ENCODE data around the gene ZFC3H1.

Gene ZFC3H1

DNA sequence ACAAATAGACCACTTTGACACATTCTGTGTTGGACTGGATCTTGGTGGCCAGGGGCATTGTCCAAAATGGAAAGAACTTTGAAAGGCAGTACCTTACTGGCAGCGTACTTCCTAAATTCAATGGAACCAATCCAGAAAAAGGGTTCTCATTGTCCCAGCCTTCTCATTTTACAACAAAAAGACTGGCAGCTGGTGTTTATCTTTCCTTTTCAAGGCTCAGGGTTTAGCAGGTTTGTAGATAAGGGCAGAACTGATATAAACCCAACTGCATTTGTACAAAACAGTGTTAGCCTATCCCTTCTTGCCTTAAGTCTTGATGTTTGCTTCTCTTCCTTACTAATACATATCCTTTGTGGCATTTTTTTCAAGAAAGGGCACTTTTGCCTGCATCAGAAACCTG, 8.2 kb upstream of the ZFC3H1 start:
- DNase-seq (ENCODE audit: low read depth, low spot score) = no peak

- no peak for DNase-seq (ENCODE audit: low read depth, low spot score)
Observed at GRCh38 chr12:71671311-71671710, 7.7 kb upstream of the ZFC3H1 start.

DNA sequence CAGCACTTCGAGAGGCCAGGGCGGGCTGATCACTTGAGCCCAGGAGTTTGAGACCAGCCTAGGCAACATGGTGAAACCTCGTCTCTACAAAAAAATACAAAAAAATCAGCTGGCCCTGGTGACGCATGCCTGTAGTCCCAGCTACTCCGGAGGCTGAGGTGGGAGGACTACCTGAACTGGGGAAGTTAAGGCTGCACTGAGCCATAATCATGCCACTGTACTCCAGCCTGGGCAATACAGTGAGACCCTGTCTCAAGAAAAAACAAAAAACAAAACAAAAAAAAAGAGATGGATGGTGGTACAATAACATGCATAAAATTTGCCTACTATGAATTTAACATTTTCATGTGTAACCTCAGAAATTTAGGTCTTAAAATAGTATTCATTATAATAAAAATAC, 2.6 kb upstream of the ZFC3H1 start:
- no peak for DNase-seq (ENCODE audit: low read depth, low spot score)

GRCh38 chr12:71665090-71665463, 1.4 kb upstream of the ZFC3H1 start:
- no peak for DNase-seq (ENCODE audit: low read depth, low spot score)

- no peak for DNase-seq (ENCODE audit: low read depth, low spot score)
Observed at GRCh38 chr12:71664411-71665089, 902 bp upstream of the ZFC3H1 start.

DNA sequence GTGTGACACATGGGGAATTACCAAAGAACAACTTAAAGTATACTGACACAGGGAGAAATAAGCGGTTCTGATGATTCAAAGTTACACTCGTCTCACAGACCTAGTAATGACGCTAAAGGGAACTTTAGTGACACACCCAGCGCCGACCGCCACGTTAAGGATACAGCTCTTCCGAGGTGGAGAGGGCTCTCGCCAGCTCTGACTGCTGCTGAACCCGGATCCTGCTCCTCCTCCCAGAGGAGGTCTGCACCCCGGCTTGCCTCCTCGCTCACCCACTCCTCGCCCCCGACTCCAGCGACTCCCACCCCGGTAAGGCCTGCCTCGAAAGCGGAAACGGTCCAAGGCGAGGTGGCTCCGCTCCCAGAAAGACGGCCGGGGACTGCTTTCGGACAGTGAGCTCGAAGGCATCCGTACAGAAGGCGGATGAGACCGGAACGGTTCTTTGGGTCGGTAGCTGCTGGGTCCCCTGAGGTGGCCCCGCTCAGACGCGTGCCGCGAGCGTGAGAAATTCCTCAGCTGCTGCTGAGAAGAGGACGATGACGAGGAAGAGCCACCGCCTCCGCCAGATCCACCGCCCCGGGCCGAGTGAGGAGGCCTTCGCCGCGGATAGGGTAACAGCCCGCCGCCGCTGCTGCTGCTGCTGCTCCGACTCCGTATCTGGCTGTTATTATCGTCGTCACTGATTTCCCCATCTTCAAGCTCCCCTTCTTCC, 643 bp downstream of the ZFC3H1 start:
- peak; percentile 74 for DNase-seq (ENCODE audit: low read depth, low spot score)

GRCh38 chr12:71661977-71662530, 1.6 kb downstream of the ZFC3H1 start:
- peak; percentile 29 for DNase-seq (ENCODE audit: low read depth, low spot score)

DNA sequence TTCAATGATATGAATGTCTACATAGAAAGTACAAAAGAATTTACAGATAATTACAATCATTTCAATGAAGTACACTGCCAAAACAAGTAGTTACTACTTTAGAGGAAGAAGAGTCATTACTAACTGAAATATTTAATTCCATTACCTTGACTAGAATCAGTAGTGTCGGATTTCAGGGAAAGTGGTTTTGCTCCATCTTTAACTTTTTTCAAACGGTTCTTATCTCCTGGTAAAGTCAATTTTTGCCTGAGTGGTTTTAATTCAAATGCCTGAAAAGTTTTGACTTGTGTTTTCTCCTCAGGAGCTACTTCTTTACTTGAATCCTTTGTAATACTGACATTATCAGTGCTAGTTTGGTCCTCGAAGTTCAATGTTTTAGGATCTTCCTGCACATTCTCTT, 6.9 kb downstream of the ZFC3H1 start:
- DNase-seq (ENCODE audit: low read depth, low spot score) = no peak

DNA sequence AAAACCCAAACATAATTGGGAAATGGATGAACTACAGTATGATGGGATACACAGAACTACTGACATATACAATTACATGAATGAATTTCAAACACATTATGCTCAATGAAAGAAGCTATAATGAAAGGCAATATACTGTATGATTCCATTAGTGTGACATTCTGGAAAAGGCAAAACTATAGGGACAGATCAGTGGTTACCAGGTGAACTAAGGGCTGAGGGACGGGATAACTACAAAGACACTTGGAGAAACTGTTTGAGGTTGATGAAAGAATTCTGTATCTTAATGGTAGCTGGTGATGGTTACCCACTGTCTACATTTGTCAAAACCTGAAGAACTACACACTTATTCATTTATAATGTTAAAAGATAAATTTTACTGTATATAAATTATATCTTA, 7.7 kb downstream of the ZFC3H1 start:
- DNase-seq (ENCODE audit: low read depth, low spot score) = no peak

DNA sequence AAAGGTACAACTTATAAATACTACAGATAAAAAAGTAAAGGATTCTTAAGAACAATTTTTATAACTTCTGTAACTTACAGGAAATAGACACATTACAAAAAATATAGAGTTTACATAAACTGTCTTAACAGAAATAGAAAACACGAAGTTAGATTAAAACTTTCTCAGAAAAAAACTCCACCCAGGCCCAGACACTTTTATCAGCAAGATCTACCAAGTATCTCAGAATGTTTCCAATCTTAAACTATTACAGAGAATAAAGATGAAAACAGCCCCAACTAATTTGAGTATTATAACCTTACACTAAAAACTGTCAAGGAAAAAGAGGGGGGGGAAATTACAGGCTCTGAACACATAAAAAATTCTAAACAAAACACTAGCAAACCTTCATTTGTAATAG, 8.2 kb downstream of the ZFC3H1 start:
- DNase-seq (ENCODE audit: low read depth, low spot score) = no peak

DNA sequence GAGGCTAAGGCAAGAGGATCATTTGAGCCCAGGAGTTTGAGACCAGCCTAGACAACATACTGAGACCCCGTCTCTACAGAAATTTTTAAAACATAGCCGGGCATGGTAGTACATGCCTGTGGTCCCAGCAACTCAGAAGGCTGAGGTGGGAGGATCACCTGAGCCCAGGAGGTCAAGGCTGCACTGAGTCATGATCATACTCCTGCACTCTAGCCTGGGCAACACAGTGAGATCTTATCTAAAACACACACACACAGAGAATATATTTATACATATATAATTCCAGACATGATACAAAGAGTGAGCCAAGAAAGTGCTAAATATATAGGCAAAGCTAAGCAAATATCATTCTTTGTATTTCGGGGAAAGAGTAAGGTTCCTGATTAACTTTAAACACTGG, 9.4 kb downstream of the ZFC3H1 start:
- no peak for DNase-seq (ENCODE audit: low read depth, low spot score)

- DNase-seq (ENCODE audit: low read depth, low spot score) = no peak
Observed at GRCh38 chr12:71653137-71653536, 10.5 kb downstream of the ZFC3H1 start.

DNA sequence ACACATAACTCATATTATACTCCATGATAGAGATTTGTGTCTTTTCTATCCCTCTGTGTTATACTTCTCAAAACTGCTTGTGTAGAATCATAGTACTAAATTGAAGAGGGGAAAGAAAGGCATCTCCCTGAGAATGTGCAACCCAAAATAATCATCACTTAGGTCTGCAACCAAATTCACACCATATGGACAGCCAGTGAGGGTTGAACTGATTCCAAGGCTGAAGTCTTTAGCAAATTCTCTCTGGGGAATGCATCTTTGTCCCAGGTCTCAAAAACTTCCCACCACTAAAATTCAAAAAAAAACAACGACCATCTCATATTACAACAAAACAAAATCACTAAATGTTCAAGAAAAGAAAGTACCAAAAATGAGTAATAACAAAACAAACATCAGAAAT, 11.0 kb downstream of the ZFC3H1 start:
- no peak for DNase-seq (ENCODE audit: low read depth, low spot score)

DNA sequence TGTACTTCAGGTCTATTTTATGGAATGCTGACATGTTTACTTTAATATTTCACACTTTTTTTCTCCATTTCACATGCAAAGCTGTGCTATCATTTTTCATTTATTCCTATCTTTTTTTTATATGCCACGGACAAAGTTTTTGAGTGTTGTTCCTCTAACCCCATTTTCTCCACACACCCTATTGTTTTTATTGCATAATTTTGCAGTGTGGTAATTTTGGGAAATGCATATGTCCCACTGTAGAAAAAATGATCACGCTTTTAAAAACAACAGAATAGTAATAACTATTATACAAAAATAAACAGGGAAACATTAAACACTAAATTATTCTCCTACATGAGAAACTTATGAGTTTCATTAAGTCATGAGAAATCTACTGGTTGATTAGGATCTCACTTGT, 14.2 kb downstream of the ZFC3H1 start:
- no peak for DNase-seq (ENCODE audit: low read depth, low spot score)

- DNase-seq (ENCODE audit: low read depth, low spot score) = no peak
Observed at GRCh38 chr12:71648537-71648936, 15.1 kb downstream of the ZFC3H1 start.

DNA sequence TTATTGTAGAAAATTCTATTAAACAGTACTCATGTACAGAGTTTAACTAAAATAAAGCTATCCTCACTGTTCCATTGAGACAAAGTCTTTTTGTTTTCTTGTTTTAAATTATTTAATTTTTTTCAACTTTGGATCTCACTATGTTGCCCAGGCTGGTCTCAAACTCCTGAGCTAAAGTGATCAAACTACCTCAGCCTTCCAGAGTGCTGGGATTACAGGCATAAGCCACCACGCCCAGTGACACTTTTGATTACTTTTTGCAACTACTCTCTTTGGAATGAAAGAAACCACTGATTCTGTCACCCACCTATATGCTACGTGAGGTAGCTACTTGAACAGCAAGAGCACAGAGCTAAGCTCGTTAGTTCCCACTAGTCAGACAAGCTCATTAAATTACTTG, 17.1 kb downstream of the ZFC3H1 start:
- no peak for DNase-seq (ENCODE audit: low read depth, low spot score)

GRCh38 chr12:71645268-71645667, 18.4 kb downstream of the ZFC3H1 start:
- no peak for DNase-seq (ENCODE audit: low read depth, low spot score)

- DNase-seq (ENCODE audit: low read depth, low spot score) = no peak
Observed at GRCh38 chr12:71642264-71642663, 21.4 kb downstream of the ZFC3H1 start.

- DNase-seq (ENCODE audit: low read depth, low spot score) = no peak
Observed at GRCh38 chr12:71641390-71641789, 22.3 kb downstream of the ZFC3H1 start.

DNA sequence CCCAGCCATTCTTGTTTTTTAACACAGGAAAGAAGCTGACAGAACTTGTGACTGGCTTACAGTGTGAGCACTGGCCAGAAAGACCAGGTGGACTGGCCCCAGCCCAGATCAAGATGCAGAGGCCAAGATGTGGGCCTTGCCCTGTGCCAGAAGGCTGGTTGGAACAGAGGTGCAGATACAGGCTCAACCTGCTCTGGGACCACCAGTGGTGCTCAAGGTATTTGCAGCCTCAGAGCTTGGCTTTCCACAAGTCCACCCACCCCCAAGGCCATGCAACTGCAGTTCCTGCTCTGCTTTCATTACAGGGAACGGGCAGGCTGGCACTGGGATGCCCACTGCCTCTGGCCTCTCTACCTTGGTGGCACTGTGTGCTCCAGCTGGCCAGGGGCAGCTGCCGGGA, 23.3 kb downstream of the ZFC3H1 start:
- DNase-seq (ENCODE audit: low read depth, low spot score) = no peak

DNA sequence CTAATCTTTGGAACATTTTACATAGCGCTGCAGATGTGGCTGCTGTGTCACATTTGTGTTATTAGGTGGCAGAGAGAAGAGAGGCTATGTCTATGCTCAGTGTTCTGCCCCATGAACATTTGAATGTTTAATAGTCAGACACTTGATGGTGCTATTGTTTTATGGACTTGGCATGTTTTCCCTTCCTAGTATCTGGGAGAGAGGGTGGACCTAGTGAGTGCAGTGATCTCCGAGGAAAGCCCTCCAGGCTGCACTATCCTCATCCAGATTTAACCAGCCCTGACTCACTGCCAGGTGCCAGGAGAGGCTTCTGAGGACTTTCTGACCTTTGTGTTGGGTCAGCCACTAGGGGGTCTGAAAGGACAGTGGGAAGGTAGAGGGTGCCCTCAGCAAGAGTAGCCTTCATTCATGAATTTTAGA, 24.3 kb downstream of the ZFC3H1 start:
- no peak for DNase-seq (ENCODE audit: low read depth, low spot score)

DNA sequence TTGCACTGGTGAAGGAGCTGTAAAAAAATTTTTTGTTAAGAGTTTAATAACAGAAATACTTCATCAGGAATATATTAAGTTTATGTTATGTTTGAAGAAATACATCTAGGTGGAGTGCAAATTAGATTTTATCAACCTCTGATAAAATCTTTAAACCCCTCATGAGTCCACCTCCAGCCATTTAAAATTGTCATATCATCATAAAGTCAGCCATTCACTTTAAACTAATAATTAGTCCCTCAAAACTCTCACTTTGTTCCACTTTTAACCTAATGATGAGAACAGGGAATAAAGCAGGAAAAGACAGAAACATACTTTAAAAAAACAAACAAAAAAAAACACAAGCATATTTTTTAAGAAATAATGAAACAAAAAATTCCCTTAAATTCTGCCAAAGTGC, 25.1 kb downstream of the ZFC3H1 start:
- no peak for DNase-seq (ENCODE audit: low read depth, low spot score)

GRCh38 chr12:71636704-71637115, 26.9 kb downstream of the ZFC3H1 start:
- DNase-seq (ENCODE audit: low read depth, low spot score) = peak; percentile 74
